Measurements from ENCODE around the gene GRK6. TPM values are rescaled to one million over a fixed set of nuclear protein-coding genes. Genes with fewer than 3 reads are reported as not detected.

The GRK6 gene
- total and polyA plus RNA-seq, 9 of the 15 experiments (the other 6 are each of a cell fraction or from before 2014, with no cell fraction given), result 0.63 to 122 (median 44.5) TPM

DNA sequence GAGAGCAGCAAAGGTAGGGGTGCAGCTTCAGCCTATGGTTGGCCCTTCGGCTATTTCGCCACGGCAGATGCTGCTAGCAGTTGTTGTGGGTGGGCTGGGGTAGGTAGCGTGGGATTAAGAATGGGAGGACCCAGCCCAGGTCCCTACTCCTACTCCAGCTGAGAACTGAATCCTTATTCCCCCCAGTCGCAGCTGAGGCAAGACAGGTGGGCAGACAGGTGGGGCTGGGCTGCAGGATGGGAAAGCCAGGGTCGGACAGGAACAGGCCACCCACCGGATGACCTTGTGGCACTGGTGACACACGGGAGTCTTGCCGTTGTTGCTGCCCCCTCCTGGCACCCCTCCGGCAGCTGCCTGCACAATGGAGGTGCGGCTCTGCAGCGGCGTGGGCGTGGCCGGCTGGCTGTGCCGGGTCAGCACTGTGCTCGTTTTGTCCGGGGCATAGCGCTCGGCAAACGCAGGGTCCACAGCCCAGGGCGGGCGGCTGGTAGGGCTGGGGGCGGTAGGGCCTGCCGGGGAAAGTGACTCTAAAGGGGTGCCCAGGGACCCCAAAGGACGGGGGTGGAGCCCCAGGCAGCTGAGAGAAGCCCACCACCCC lies 62.7 kb downstream of the GRK6 start (continued):
- no peak for TF ChIP-seq FOXM1 (IDR thresholded peaks at IDR 0.05; ENCODE audit: low read depth)
- TF ChIP-seq FOXM1 (CRISPR knock-in tag; IDR thresholded peaks at IDR 0.05; ENCODE audit: low read depth), result no peak
- no peak for TF ChIP-seq MCM3 (IDR thresholded peaks at IDR 0.05)
- TF ChIP-seq SLC30A9 (CRISPR knock-in tag; IDR thresholded peaks at IDR 0.05), result no peak
- TF ChIP-seq POLR2G (IDR thresholded peaks at IDR 0.05; ENCODE audit: low read depth, low read length), result peak; percentile 51
- TF ChIP-seq PHF8 (IDR thresholded peaks at IDR 0.05; ENCODE audit: borderline replicate concordance, low read length), result no peak
- no peak for TF ChIP-seq MCM5 (IDR thresholded peaks at IDR 0.05; ENCODE audit: low read depth)
- no peak for TF ChIP-seq ZNF695 (CRISPR knock-in tag; IDR thresholded peaks at IDR 0.05)
- peak; percentile 18 for TF ChIP-seq RBM22 (IDR thresholded peaks at IDR 0.05; ENCODE audit: low read depth, low read length, poor library complexity, severe bottlenecking)

DNA sequence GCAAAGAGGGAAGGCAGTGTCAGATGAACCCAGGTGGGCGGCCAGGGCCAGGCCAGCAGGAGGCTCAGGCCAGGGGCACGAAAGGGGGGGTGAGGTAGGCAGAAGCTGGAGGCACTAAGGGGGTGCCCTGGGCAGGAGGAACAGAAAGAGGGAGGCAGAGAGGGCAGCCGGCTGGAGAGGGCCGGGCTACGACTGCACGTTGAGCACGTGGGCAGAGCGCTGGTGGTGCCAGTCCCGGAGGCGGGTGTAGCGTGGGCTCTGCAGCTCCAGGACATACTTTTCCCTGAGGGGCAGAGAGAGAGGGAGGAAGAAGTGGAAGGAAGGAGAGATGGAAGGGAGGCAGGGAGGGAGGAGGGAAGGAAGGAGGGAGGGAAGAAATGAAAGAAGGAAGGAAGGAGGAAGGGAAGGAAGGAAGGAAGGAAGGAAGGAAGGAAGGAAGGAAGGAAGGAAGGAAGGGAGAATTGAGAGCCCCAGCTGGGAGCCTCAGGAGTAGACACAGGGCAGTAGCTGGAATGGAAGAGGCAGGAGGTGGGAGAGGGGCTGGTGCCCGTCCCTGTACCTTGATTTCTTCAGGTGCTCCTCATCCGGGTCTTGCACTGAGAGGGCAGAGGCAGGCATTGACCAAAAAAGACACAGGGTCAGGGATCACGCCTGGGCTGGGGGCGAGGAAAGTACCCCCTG lies 64.0 kb downstream of the GRK6 start:
- FAIRE-seq (no peak), DNase-seq (ENCODE audit: extremely low read depth in 1 of 4, low spot score in 3 of 4) (no peak), ATAC-seq (no peak)
- peaks cover 29 to 69% of the 10 kb centered on the region in 2 experiments for H3K4me1 ChIP-seq (replicated peaks in 1 of 2; ENCODE audit: control insufficient read depth in 2 of 2, insufficient read depth in 2 of 2, low read length in 2 of 2)
- no peaks in the 10 kb centered on the region for H3K9me1 ChIP-seq (ENCODE audit: control insufficient read depth, insufficient read depth, low read length)
- H3K27me3 ChIP-seq (ENCODE audit: control insufficient read depth in 2 of 2, insufficient read depth in 2 of 2, low read length in 2 of 2), result no peaks in the 10 kb centered on the region
- 89% methylated on average over 12 of the region's 15 CpGs for WGBS (ENCODE audit: insufficient coverage, low coverage, missing lambda C conversion rate)
- TF ChIP-seq TEAD2 (tag; IDR thresholded peaks at IDR 0.05), result no peak
- no peak for TF ChIP-seq CREB1 (IDR thresholded peaks at IDR 0.05)
- TF ChIP-seq CREB1 (CRISPR knock-in tag; IDR thresholded peaks at IDR 0.05), result no peak
- no peak for TF ChIP-seq ZNF263 (CRISPR knock-in tag; IDR thresholded peaks at IDR 0.05; ENCODE audit: borderline replicate concordance)
- no peak for TF ChIP-seq BHLHE40 (IDR thresholded peaks at IDR 0.05; ENCODE audit: low read length)
- TF ChIP-seq NFYB (IDR thresholded peaks at IDR 0.05; ENCODE audit: extremely low read depth, insufficient read length), result no peak
- TF ChIP-seq LARP7 (IDR thresholded peaks at IDR 0.05), result no peak
- TF ChIP-seq HMG20A (CRISPR knock-in tag; conservative IDR thresholded peaks at IDR 0.05), result no peak
- no peak for TF ChIP-seq PHTF2 (CRISPR knock-in tag; IDR thresholded peaks at IDR 0.05)
- TF ChIP-seq LCOR (CRISPR knock-in tag; IDR thresholded peaks at IDR 0.05), result no peak
- TF ChIP-seq ATF7 (IDR thresholded peaks at IDR 0.05), result no peak
- TF ChIP-seq SNIP1 (IDR thresholded peaks at IDR 0.05; ENCODE audit: low read depth), result no peak
- no peak for TF ChIP-seq ZNF740 (CRISPR knock-in tag; IDR thresholded peaks at IDR 0.05)
- no peak for TF ChIP-seq ZNF740 (tag; IDR thresholded peaks at IDR 0.05)
- TF ChIP-seq MED1 (CRISPR knock-in tag; IDR thresholded peaks at IDR 0.05; ENCODE audit: borderline replicate concordance), result no peak
- H3K27ac ChIP-seq (ENCODE audit: extremely low read depth, low read depth, low read length), result no peak overlapping the region
- intact Hi-C loops (cut with micrococcal nuclease) (no loop called here), in situ Hi-C loops (cut with MboI) (no loop called here)
- H3K9ac ChIP-seq (ENCODE audit: insufficient read depth in 1 of 2, low read depth in 2 of 2, low read length in 2 of 2), result peak overlapping the region in 1 of 2 experiments; percentile 58; a peak in 2 of 4 replicates
- no peak overlapping the region for H2AFZ ChIP-seq (ENCODE audit: low read depth, low read length)
- POLR2A ChIA-PET, result interaction anchor here (0.7 to 3.4 kb wide), 4 partner anchors 12 to 76 kb away, joined by 3 to 30 read pairs (median 5); partner anchors contain the start of gene DBN1
- BruUV-seq (replicated peaks), result no TSS peak
- CTCF ChIA-PET (ENCODE audit: low intra/inter-chr PET ratio), result interaction anchor here (1.1 to 2.2 kb wide), 2 partner anchors 10 to 34 kb away, joined by 4 to 19 read pairs; no protein-coding TSS in a partner anchor
- H4K20me1 ChIP-seq (replicated peaks; ENCODE audit: control insufficient read depth, insufficient read depth, low read length), result peaks cover 3% of the 10 kb centered on the region; the same call in 1 of the 2 replicates
- no peaks in the 10 kb centered on the region for H3K9me3 ChIP-seq (replicated peaks; ENCODE audit: control insufficient read depth, insufficient read depth, low read depth, low read length)
- peaks cover 27% of the 10 kb centered on the region for H3K79me2 ChIP-seq (ENCODE audit: control insufficient read depth, insufficient read depth, low read length)
- no peak overlapping the region for H3K4me3 ChIP-seq
- no peak overlapping the region for H3K4me2 ChIP-seq (ENCODE audit: insufficient read depth, low read length)
- H3K36me3 ChIP-seq (ENCODE audit: control insufficient read depth, insufficient read depth, low read length), result peaks cover 84% of the 10 kb centered on the region; the same call in 2 of the 3 replicates

Measured in K562 (cell line).